IPS-NIHi7 (cell line): ENCODE measurements around the gene PRDM5.
"Not testable (repeated sequence)": the region's sequence is repeated elsewhere in the genome, so short reads cannot be mapped to it uniquely, and the experiment has no call there.

ENCODE experiments used
- DNase-seq: peaks from one replicate; pipeline ENCODE4 v3.0.0; 2012; ENCODE audit warnings: mixed read lengths; ENCODE audit errors: extremely low spot score

Gene PRDM5

DNA sequence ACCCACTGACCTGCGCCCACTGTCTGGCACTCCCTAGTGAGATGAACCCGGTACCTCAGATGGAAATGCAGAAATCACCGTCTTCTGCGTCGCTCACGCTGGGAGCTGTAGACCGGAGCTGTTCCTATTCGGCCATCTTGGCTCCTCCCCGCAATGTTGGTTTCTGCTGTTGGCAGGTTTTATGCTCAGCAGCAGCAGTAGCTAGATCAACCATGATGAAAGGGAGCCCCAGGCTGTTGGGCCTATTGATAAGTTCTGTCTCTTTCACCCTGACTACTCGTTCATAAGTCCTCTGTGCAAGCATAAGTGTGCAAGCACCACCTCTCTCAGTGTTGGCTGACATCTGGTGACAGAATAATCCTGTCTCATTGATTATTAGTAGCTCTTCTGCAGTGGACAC lies 274.2 kb downstream of the PRDM5 start:
- not testable (repeated sequence) for DNase-seq
